GM21825 (cell line): ENCODE results near the gene ZNF804B.

Source experiments
- ATAC-seq: cut with Tn5 transposase; IDR thresholded peaks from one replicate; pipeline ENCODE4 v1.9.1; 2021; ENCODE audit warnings: mild to moderate bottlenecking, moderate library complexity; ENCODE audit not compliant: unreplicated experiment

ZNF804B gene

GRCh38 chr7:88759230-88760135 is at the start of gene ZNF804B:
Gene ZNF804B (plus strand): TSS chr7:88759700. CDS start chr7:88759977, 277 bp downstream.
- ATAC-seq = no peak

GRCh38 chr7:88735920-88736319 is 23.6 kb upstream of the ZNF804B start:
- ATAC-seq = no peak

DNA sequence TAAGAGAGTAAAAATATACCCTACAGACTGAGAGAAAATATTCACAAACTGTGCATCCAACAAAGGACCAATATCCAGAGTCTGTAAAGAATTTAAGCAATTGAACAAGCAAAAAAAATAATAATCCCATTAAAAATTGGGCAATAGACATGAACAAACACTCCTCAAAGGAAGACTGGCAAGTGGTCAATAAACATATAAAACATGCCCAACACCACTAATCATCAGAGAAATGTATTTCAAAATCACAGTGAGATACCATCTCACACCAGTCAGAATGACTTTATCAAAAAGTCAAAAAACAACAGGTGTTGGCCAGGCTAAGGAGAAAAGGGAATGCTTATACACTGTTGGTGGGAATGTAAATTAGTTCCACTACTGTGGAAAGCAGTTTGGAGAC is 21.9 kb upstream of the ZNF804B start:
- no peak for ATAC-seq

GRCh38 chr7:88746126-88746525 is 13.4 kb upstream of the ZNF804B start:
- ATAC-seq = no peak

DNA sequence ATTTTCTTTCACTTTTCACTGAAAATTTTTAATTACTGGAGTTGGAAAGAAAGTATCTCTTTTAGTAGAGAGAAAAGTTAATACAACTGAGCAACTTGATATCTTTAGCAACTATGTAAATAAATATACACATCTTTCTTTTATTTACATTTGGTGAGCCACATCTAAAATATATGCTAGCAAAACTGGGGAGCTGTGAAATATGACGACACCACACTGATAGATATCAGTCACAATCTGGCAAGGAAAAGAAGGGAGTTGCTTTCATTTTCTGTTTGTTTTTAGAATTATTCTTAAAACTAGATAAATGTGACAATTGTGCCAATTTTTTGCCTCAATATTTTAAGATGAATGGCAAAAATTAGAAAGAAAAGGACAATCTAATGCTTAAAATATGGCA is 2.7 kb upstream of the ZNF804B start:
- ATAC-seq = no peak

DNA sequence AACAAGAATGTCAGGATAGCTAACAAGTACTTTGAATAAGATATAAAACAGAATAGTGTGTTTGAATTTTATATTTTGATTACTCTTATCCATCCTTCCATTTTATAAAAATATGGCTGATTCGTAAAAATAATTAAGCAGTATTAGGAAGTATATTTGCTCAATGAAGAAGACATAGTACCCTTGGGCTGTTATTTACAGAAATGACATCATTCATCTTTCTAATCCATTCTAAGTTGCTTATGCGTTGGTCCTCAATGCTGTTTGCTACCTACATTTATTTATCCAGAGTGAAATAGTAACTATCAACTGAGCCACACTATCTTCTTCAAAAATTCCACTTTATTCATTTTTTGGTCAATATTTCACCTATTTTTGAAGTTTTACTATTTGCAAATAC is 2.1 kb upstream of the ZNF804B start:
- no peak for ATAC-seq

DNA sequence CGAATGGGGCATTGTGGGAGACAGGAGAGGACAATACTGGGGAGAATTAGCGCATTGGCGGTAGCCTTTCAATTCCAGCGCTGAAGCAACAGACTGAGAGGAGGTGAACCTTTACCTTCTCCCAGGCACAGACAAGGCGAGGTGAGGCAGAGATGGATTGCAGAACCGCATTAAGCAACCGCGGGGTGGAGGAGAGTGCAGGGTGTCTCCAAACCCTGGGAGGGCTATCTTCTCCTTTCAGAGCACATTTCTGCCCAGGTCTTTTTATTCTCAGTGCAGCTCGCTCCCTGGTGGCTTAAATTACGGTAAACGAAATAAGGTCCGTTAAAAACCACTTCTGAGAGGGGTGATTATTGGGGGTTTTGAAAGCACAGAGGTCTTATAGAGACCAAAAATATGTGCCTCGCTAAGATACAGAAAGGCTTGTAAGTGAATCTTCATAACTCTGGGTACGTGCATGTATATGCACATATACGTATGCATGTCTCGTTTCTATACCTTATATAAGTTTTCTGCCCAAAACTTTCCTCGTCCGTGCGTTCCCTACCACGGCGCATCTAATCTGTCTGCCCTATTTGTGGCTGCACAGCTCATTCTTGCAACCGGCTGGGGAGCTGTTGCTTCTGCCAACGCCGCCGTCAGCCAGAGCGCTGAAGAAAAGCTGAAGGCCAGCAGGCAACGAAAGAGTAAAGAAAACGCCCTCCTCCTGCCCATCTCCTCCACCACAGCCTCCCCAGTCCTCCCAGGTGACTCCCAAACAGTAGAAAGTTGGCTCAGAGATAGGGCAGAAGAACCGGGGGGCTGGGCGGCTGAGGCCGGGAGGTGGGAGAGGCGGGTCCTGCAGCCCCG is 895 bp upstream of the ZNF804B start:
- no peak for ATAC-seq

DNA sequence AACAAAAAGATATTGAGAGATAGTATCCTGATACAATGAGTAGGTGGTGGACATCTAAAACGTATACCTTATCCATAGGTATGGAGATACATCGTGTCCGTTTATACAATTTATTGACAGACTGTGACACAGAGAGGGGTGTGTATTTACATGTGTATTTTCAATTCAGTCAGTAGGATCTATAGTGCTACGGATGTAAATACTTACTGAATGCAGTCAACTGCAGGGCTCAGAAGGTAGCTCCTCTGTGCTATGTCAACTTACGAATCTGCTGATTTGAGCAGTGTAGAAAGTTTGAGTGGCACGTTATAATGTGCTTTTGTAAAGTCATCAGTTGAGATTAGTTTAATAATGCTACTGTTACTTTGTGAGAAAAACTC is 626 bp downstream of the ZNF804B start:
- no peak for ATAC-seq

DNA sequence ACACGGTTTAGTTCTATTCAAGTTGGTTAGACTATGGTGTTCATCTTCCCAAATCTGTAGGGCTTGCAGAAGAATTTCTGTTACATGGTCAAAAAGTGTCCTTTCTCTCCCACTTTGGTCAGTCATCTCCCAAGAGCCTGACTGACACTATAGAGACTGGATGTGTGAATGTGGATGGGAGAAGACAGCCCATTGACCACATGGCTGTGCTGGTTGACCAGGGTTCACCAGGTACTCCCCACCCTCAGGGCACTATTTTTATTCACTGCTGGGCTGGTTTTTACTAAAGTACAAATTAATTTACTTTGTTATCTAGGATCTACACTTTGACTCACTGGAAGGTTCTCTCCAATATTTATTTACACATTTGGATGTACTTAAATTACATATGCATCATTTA is 2.3 kb downstream of the ZNF804B start:
- ATAC-seq = no peak

GRCh38 chr7:88771417-88771816 is 11.9 kb downstream of the ZNF804B start:
- no peak for ATAC-seq

DNA sequence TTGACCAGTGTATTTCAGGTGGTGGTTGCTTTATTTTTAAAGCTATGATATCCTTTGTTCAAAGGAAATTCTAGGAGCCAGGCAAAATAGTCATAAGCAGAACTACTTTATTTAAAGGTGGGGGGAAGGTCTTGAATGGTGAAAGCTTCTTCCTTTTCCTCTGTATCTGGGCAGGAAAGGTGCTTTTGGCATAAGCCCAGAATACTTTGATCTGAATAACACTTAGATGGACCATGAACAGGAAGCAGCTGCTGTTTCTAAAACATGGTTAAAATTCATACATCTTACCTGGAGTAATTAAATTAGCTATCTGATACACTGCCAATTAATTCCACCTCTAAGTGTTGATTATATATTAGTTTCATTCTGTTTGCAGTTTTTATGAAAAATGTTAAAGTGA is 13.3 kb downstream of the ZNF804B start:
- no peak for ATAC-seq

DNA sequence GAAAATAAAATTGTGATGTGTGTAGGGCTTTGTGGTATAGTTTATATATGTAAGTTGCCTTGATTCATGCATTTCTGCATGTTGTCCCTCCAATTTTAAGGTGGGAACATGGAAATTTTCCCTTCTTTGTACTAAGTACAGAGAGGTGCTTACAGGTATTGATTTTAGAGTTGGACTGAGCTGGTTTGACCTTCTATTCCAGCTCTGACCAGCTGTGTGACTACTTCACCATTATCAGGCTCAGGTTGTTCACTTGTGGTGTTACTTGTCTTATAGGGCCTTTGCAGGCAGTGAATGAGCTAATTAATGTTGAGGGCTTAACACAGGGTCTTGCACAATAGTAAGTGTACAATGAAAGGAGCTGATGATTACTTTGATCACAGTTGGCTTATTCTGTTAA is 16.3 kb downstream of the ZNF804B start:
- no peak for ATAC-seq

- ATAC-seq = no peak
These were observed 28.3 kb downstream of the ZNF804B start for GRCh38 chr7:88787777-88788176.

- ATAC-seq = no peak
These were observed 30.1 kb downstream of the ZNF804B start for GRCh38 chr7:88789480-88790064.

DNA sequence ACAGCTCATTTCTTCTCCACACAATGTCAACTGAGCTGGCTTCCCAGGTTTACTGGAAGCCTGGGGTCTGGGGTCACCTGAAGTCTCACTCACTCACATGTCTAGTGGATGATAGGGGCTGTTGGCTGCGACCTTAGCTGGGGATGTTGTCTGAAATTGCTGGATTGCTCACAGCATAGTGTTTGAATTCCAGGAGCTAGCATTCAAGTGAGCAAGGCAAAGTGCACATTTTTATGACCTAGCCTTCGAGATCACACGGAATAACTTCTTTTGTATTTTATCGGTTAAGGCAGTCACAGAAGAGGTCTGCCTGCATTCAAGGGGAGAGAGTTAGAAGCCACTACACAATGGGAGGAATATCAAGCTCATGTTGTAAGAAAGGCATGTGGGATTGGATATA is 32.4 kb downstream of the ZNF804B start:
- no peak for ATAC-seq

- ATAC-seq = no peak
These were observed 32.9 kb downstream of the ZNF804B start for GRCh38 chr7:88792361-88792760.

DNA sequence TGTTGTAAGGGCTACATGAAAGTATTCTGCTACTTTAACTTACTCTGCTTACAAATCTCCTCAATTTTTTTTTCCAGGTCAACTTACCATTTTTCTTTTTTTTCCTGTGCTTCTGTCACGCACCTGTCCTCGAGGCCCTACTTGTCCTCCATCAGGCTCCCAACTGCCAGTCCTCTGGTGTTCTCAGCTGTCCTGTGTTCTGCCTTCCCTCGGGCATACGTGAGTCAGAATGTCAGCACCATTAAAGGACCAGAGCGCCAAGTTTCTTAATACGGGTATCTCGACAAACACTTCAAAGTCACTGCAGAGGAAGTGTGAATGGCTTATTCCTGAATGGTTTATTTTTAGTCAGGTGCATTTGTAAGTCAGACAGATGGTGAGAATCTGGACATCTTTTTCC is 36.1 kb downstream of the ZNF804B start, which contains the start of gene TEX47:
TSS of gene TEX47 (minus strand) at position 185 of the 400 bp plus-strand sequence. CDS start 795 bp downstream, outside the sequence.
- no peak for ATAC-seq

GRCh38 chr7:88801046-88801445 is 41.5 kb downstream of the ZNF804B start:
- ATAC-seq = no peak

DNA sequence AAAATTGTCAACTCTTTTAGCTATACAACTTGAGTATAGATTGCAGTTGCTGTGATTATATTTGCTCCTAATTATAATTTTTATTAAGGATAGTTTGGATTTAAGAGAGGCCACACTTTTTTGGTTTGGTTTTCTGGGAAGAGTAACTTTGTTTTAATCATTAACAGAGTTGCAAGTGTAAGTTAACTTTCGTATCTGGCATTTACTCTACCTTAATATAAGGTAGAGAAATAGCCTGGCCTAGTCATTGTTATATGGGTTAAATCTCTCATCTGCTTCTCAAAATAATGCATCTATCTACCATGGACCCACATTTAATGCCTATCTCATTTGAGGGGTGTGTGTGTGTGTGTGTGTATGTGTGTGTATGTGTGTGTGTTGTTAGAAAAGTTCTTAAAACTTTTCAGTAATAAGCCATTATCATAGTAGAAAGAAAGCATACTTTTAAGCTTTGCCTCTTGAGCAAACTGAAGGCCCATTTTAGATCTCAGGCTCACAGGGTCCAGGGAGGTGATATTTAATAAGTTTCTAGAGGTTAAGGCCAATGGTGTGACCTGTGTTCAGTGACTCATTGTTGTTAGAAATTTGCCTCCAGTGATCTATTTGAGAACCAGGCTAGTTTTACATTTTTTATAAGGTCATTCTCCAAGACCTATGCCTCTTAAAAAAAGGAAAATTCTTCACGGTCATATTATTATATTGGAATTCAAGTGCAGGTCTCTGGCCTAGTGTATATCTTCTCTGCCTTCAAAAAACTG is 47.0 kb downstream of the ZNF804B start:
- no peak for ATAC-seq

GRCh38 chr7:88818552-88818951 is 59.1 kb downstream of the ZNF804B start:
- no peak for ATAC-seq

- no peak for ATAC-seq
These were observed 66.7 kb downstream of the ZNF804B start for GRCh38 chr7:88826222-88826621.
